Ovary (tissue), 3 donors: Measurements from ENCODE around the gene CCNO.

Experiments used
- CTCF ChIP-seq, 3 donors: fragments of 450-650 bp in 2 of 3; fragments of 200-600 bp in 1 of 3; IDR thresholded peaks; one replicate each; pipeline versions ENCODE4 v1.5.1 to v1.8.0; 2016 to 2022; ENCODE audit warnings: antibody characterized with exemption in 3 of 3, mild to moderate bottlenecking in 1 of 3
- EP300 ChIP-seq: sonication (generic); formaldehyde crosslinking; IDR thresholded peaks from one replicate; pipeline ENCODE4 v1.6.1; 2017; ENCODE audit warnings: antibody characterized with exemption
- donor health status: DM: no; HTN: no; CAD: no.

- TF ChIP-seq CTCF (IDR thresholded peaks at IDR 0.05) (no peak), EP300 (no peak)
These were observed 2.1 kb downstream of the CCNO start for GRCh38 chr5:55231029-55231918.
